SK-N-SH treated with all-trans-retinoic acid at 6 μM for 48 hours (cell line): ENCODE data around the gene CPVL.

Experiments used
- CREB5 ChIP-seq: fragments of 250-450 bp; sonication (Bioruptor Pico); IDR thresholded peaks from 2 replicates; pipeline ENCODE4 v1.5.1; 2020; ENCODE audit warnings: low read depth, mild to moderate bottlenecking, moderate library complexity
- CSDC2 ChIP-seq: fragments of 250-450 bp; sonication (Bioruptor Pico); IDR thresholded peaks from 2 replicates; pipeline ENCODE4 v1.5.0; 2020; ENCODE audit warnings: mild to moderate bottlenecking, moderate library complexity
- ESRRG ChIP-seq: fragments of 250-450 bp; sonication (Bioruptor Pico); IDR thresholded peaks from 2 replicates; pipeline ENCODE4 v1.6.1; 2021; ENCODE audit warnings: mild to moderate bottlenecking
- OSR1 ChIP-seq: fragments of 250-450 bp; sonication (Bioruptor Pico); IDR thresholded peaks from 2 replicates; pipeline ENCODE4 v1.8.0; 2022; ENCODE audit warnings: moderate library complexity, mild to moderate bottlenecking, inconsistent platforms
- PATZ1 ChIP-seq: fragments of 250-450 bp; sonication (Bioruptor Pico); IDR thresholded peaks from 2 replicates; pipeline ENCODE4 v1.8.0; 2020; ENCODE audit warnings: mild to moderate bottlenecking, moderate library complexity, borderline replicate concordance
- POU6F1 ChIP-seq: fragments of 250-450 bp; sonication (Bioruptor Pico); IDR thresholded peaks from 2 replicates; pipeline ENCODE4 v1.8.0; 2021; ENCODE audit warnings: low read depth, mild to moderate bottlenecking, moderate library complexity, borderline replicate concordance
- RARB ChIP-seq: fragments of 250-450 bp; sonication (Bioruptor Pico); IDR thresholded peaks from 2 replicates; pipeline ENCODE4 v1.8.0; 2021; ENCODE audit warnings: mild to moderate bottlenecking, moderate library complexity
- TCF4 ChIP-seq: fragments of 250-450 bp; sonication (Bioruptor Pico); IDR thresholded peaks from 2 replicates; pipeline ENCODE4 v1.8.0; 2021; ENCODE audit warnings: mild to moderate bottlenecking, moderate library complexity, borderline replicate concordance
- TOX ChIP-seq: fragments of 250-450 bp; sonication (Bioruptor Pico); IDR thresholded peaks from 2 replicates; pipeline ENCODE4 v1.8.0; 2021; ENCODE audit warnings: mild to moderate bottlenecking, moderate library complexity, borderline replicate concordance
- ZFP30 ChIP-seq: fragments of 450-650 bp; formaldehyde crosslinking; IDR thresholded peaks from 2 replicates; pipeline ENCODE4 v1.5.0; 2022; ENCODE audit warnings: mild to moderate bottlenecking, moderate library complexity
- ZNF565 ChIP-seq: fragments of 450-650 bp; formaldehyde crosslinking; conservative IDR thresholded peaks from 2 replicates; pipeline ENCODE4 v1.5.0; 2020; ENCODE audit warnings: low read depth, mild to moderate bottlenecking, moderate library complexity

GRCh38 chr7:29113384-29114102, 32.8 kb downstream of the CPVL start:
- no peak for TF ChIP-seq CSDC2 (CRISPR knock-in tag)
- TF ChIP-seq OSR1, result no peak
- TF ChIP-seq PATZ1 (CRISPR knock-in tag), result no peak
- no peak for TF ChIP-seq ESRRG (CRISPR knock-in tag)
- TF ChIP-seq POU6F1 (CRISPR knock-in tag), result no peak
- TF ChIP-seq ZFP30 (CRISPR knock-in tag), result no peak
- no peak for TF ChIP-seq TOX (CRISPR knock-in tag)
- no peak for TF ChIP-seq RARB (CRISPR knock-in tag)
- no peak for TF ChIP-seq CREB5 (CRISPR knock-in tag)
- no peak for TF ChIP-seq TCF4
- TF ChIP-seq ZNF565, result no peak
